Neural cell (in vitro differentiated cells): ENCODE data around the gene BHLHE23.

Experiments
- CTCF ChIP-seq: fragments of 450-650 bp; IDR thresholded peaks from 2 replicates; pipeline ENCODE4 v1.5.1; 2014; ENCODE audit warnings: antibody characterized with exemption, mild to moderate bottlenecking, moderate library complexity; ENCODE audit not compliant: poor library complexity, severe bottlenecking
- EP300 ChIP-seq: fragments of 450-650 bp; conservative IDR thresholded peaks from 2 replicates; pipeline ENCODE4 v1.6.1; 2014; ENCODE audit warnings: antibody characterized with exemption, mild to moderate bottlenecking, moderate library complexity; ENCODE audit not compliant: poor library complexity, severe bottlenecking
- EZH2 ChIP-seq: fragments of 200-600, 300-800 bp; shearing (Covaris generic), sonication (generic); IDR thresholded peaks from 2 replicates; pipeline ENCODE4 v1.6.1; 2014; ENCODE audit warnings: antibody characterized with exemption, low read length, borderline replicate concordance, mild to moderate bottlenecking; ENCODE audit not compliant: insufficient read depth, poor library complexity, severe bottlenecking
- MXI1 ChIP-seq: fragments of 450-650 bp; conservative IDR thresholded peaks from 2 replicates; pipeline ENCODE4 v1.6.1; 2014; ENCODE audit warnings: antibody characterized with exemption, mild to moderate bottlenecking; ENCODE audit not compliant: poor library complexity, severe bottlenecking
- POLR2AphosphoS5 ChIP-seq: IDR thresholded peaks from 2 replicates; pipeline ENCODE4 v1.6.1; 2012
- RAD21 ChIP-seq: fragments of 450-650 bp; conservative IDR thresholded peaks from 2 replicates; pipeline ENCODE4 v1.6.1; 2014; ENCODE audit warnings: antibody characterized with exemption, mild to moderate bottlenecking, moderate library complexity
- TAF1 ChIP-seq: IDR thresholded peaks from 2 replicates; pipeline ENCODE4 v1.6.1; 2012; ENCODE audit warnings: low read depth
- TF ChIP-seq, protein P1 (sequence below): IDR thresholded peaks from 2 replicates; pipeline ENCODE4 v1.6.1; 2012; ENCODE audit warnings: borderline replicate concordance

- TF ChIP-seq EZH2 (no peak), CTCF (peak; percentile 11), EP300 (no peak), TAF1 (no peak), RAD21 (no peak), MXI1 (no peak), POLR2AphosphoS5 (no peak)
- TF ChIP-seq, protein P1, sequence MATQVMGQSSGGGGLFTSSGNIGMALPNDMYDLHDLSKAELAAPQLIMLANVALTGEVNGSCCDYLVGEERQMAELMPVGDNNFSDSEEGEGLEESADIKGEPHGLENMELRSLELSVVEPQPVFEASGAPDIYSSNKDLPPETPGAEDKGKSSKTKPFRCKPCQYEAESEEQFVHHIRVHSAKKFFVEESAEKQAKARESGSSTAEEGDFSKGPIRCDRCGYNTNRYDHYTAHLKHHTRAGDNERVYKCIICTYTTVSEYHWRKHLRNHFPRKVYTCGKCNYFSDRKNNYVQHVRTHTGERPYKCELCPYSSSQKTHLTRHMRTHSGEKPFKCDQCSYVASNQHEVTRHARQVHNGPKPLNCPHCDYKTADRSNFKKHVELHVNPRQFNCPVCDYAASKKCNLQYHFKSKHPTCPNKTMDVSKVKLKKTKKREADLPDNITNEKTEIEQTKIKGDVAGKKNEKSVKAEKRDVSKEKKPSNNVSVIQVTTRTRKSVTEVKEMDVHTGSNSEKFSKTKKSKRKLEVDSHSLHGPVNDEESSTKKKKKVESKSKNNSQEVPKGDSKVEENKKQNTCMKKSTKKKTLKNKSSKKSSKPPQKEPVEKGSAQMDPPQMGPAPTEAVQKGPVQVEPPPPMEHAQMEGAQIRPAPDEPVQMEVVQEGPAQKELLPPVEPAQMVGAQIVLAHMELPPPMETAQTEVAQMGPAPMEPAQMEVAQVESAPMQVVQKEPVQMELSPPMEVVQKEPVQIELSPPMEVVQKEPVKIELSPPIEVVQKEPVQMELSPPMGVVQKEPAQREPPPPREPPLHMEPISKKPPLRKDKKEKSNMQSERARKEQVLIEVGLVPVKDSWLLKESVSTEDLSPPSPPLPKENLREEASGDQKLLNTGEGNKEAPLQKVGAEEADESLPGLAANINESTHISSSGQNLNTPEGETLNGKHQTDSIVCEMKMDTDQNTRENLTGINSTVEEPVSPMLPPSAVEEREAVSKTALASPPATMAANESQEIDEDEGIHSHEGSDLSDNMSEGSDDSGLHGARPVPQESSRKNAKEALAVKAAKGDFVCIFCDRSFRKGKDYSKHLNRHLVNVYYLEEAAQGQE = no peak
Observed at GRCh38 chr20:62995898-62996595, 10.7 kb downstream of the BHLHE23 start.
